Activated CD4-positive, alpha-beta memory T cell treated with anti-CD3 and anti-CD28 coated beads for 36 hours (primary cell): ENCODE results near the gene TMEM11. TPM values are rescaled to one million over a fixed set of nuclear protein-coding genes. Genes with fewer than 3 reads are reported as not detected.
"Not testable (repeated sequence)": the region's sequence is repeated elsewhere in the genome, so short reads cannot be mapped to it uniquely, and the experiment has no call there.

Experiments used
- CTCF ChIA-PET: fragments of 350-600 bp; sonication (Branson Sonifier 250); formaldehyde crosslinking; loops from one replicate; lab custom pipeline; 2021; ENCODE audit warnings: antibody characterized with exemption, inconsistent platforms; lab: Charles Lee
- POLR2A ChIA-PET: fragments of 350-600 bp; sonication (Branson Sonifier 250); formaldehyde crosslinking; loops from one replicate; lab custom pipeline; 2021; ENCODE audit warnings: antibody characterized with exemption; lab: Charles Lee
- DNase-seq: peaks from one replicate; pipeline ENCODE4 v3.0.0-alpha.2; 2020
- H3K27ac Mint-ChIP-seq: one replicate; pipeline ENCODE4 v1.8.0; 2021; ENCODE audit warnings: mixed read lengths
- H3K27me3 Mint-ChIP-seq: one replicate; pipeline ENCODE4 v1.8.0; 2021; ENCODE audit warnings: mixed read lengths
- H3K36me3 Mint-ChIP-seq: one replicate; pipeline ENCODE4 v1.8.0; 2021; ENCODE audit warnings: mixed read lengths
- H3K4me1 Mint-ChIP-seq: one replicate; pipeline ENCODE4 v1.8.0; 2021; ENCODE audit warnings: low read depth, mixed read lengths
- H3K4me3 Mint-ChIP-seq: one replicate; pipeline ENCODE4 v1.8.0; 2021; ENCODE audit warnings: mild to moderate bottlenecking, mixed read lengths
- H3K9me3 Mint-ChIP-seq: one replicate; pipeline ENCODE4 v1.8.0; 2021; ENCODE audit warnings: mixed read lengths
- intact Hi-C: fragments of 100-400 bp; cut with micrococcal nuclease; formaldehyde crosslinking; loops from one replicate; pipeline ENCODE4 v1.15.1; 2023
- total RNA-seq, 2 experiments: library from RNA; stranded (reverse); gene quantifications; one replicate each; pipeline ENCODE4 v1.2.3, GENCODE V29; 2021

TMEM11 gene
- total RNA-seq, 2 experiments from 2014 or later: 24.0 to 27.2 TPM

DNA sequence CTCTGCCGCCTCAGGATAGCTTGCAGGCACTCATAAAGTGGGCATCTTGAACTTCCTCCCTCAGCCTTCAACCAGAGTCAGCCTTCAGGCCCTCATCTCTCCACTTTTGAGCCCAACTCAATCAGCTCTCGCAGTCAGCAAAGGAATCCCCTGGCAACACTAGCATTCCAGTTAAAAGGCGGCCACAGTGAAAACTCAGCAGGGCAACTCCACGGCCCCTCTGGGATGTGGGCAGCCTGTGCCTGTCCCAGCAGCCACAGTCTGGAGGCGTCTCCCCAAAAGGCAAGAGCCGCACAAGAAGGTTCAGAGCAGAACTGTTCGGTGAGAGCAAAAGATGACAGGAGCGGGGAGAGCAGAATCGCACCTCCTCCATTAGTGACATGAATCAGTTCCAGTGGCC is 9.0 kb downstream of the TMEM11 start:
- Mint-ChIP-seq H3K27ac (no peak overlapping the region), H3K9me3 (no peaks in the 10 kb centered on the region), H3K27me3 (no peaks in the 10 kb centered on the region), H3K36me3 (peaks cover 6% of the 10 kb centered on the region), H3K4me3 (no peak overlapping the region), H3K4me1 (peaks cover 13% of the 10 kb centered on the region)
- no peak for DNase-seq
- ChIA-PET POLR2A (no interaction called here), CTCF (no interaction called here)
- intact Hi-C loops: no loop called here

DNA sequence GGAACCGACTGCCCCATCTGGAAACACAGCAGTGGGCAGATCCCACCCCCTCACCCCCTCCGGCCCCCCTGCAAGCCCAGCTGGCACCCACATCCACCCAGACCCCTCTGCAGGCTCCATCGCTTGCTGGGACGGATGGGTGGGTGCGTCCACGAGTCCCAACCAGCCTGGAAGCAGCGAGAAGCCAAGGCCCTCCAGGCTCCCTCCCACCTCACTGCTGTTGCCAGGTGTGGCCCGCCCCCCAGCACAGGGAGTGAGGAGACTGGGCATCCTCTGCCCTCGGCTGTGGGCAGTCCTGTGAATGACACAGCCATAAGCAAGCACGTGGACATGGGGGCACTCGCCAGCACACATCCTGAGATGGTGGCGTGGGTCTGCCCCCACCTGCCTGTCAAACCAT is 11.4 kb downstream of the TMEM11 start:
- ChIA-PET CTCF (no interaction called here), POLR2A (no interaction called here)
- Mint-ChIP-seq H3K9me3 (no peaks in the 10 kb centered on the region), H3K27me3 (no peaks in the 10 kb centered on the region), H3K4me1 (peaks cover 11% of the 10 kb centered on the region), H3K36me3 (peaks cover 13% of the 10 kb centered on the region), H3K4me3 (no peak overlapping the region), H3K27ac (no peak overlapping the region)
- intact Hi-C loops: no loop called here
- no peak for DNase-seq

DNA sequence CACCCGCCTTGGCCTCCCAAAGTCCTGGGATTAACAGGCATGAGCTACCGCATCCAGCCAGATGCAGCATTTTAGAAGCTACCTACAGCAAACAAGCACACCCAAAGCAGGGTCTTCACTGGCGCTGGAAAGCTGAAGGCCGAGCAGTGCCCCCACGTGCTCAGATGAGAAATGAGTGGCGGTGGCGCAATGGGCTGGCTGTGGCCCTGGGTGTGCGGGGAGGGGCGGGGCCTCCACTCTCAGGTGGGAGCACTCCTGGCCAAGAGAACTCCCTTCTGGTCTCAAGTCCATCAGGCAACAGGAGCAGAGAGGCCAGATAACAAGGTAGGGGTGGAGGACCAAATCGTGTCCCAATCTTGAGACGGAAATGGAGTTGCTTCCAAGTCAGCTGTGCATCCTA is 12.1 kb downstream of the TMEM11 start:
- CTCF ChIA-PET: no interaction called here
- POLR2A ChIA-PET: no interaction called here

DNA sequence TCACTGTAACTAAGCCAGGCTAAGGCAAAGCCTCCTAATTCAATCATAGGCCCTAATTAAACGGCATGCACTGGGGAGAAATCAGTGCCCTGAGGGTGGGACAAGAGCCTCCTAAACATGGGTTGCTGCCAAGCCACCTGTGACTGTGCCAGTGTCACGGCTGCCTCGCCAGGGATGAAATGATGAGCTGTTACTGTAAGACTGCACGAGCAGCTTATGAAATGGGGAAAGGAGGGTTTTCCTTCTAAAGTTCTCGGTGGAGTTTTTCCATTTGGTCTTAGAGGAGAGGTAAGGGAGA is 12.7 kb downstream of the TMEM11 start:
- Mint-ChIP-seq H3K4me1 (peaks cover 11% of the 10 kb centered on the region), H3K27ac (no peak overlapping the region), H3K36me3 (peaks cover 20% of the 10 kb centered on the region), H3K9me3 (no peaks in the 10 kb centered on the region), H3K27me3 (no peaks in the 10 kb centered on the region), H3K4me3 (no peak overlapping the region)
- ChIA-PET POLR2A (no interaction called here), CTCF (no interaction called here)
- DNase-seq: no peak
- intact Hi-C loops: no loop called here

More for the DNA sequence above, 12.1 kb downstream of the TMEM11 start:
- no peak for DNase-seq
- intact Hi-C loops: no loop called here
- no peak overlapping the region for H3K4me3 Mint-ChIP-seq
- H3K36me3 Mint-ChIP-seq: peaks cover 18% of the 10 kb centered on the region
- peaks cover 11% of the 10 kb centered on the region for H3K4me1 Mint-ChIP-seq
- no peaks in the 10 kb centered on the region for H3K9me3 Mint-ChIP-seq
- H3K27me3 Mint-ChIP-seq: no peaks in the 10 kb centered on the region
- H3K27ac Mint-ChIP-seq: no peak overlapping the region

DNA sequence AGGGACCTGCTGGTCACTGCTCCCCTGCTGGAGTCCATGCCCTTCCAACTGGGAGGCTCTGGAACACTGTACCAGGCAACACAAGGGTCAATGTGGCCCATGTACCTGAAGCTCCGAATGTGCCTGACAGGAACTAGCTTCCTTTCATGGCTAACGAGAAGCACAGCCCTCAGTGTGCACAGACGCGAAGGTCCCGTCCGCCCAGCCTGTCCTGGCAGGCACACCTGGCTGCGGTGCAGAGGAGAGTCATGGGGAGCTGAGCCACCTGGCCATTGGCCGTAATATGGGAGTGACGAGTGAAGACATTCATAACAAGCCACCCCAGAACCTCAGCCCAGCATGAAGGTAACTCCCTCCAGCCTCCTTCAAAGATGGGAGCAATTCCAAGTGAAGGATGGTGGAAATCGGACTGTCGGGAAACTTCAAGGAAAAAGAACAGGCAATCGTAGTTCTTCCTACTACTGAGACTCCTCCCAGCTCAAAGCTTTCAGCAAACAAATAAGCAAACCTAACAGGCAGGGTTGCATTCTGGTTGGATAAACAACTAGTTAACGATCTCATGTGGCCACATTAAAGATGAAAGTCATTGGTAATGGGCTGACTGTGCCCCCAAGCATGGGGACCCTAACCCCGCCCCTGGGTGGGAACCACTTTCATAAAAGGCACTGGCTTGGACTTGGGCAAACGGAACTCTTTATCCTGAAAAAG is 13.2 kb downstream of the TMEM11 start:
- Mint-ChIP-seq H3K9me3 (no peaks in the 10 kb centered on the region), H3K36me3 (peaks cover 20% of the 10 kb centered on the region)
- POLR2A ChIA-PET: no interaction called here

DNA sequence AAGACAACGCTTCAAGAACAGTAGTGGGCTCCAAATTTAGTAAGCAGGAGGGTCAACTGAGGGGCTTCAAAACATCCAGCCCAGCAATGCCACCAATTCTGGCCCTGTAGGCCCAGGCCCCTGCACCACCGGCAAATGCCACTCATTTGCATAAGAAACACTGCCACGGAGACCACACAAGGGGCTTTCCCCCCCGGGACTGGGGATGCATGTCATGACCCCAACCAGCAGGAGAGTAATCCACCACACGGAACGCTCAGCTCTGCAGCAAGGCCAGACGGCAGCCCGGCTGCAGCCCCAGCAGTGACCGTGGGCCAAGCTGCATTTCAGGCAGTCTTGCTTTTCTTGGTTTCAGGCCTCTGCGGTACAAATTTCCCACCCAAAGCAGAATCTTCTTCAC is 14.1 kb downstream of the TMEM11 start:
- POLR2A ChIA-PET: no interaction called here
- Mint-ChIP-seq H3K4me3 (no peak overlapping the region), H3K27ac (no peak overlapping the region), H3K4me1 (peaks cover 8% of the 10 kb centered on the region), H3K36me3 (peaks cover 20% of the 10 kb centered on the region), H3K9me3 (no peaks in the 10 kb centered on the region), H3K27me3 (no peaks in the 10 kb centered on the region)
- no peak for DNase-seq
- intact Hi-C loops: no loop called here
- CTCF ChIA-PET: no interaction called here

More for the DNA sequence above, 13.2 kb downstream of the TMEM11 start:
- intact Hi-C loops: no loop called here
- Mint-ChIP-seq H3K27ac (no peak overlapping the region), H3K4me1 (peaks cover 11% of the 10 kb centered on the region), H3K27me3 (no peaks in the 10 kb centered on the region), H3K4me3 (no peak overlapping the region)
- DNase-seq: no peak
- CTCF ChIA-PET: no interaction called here

DNA sequence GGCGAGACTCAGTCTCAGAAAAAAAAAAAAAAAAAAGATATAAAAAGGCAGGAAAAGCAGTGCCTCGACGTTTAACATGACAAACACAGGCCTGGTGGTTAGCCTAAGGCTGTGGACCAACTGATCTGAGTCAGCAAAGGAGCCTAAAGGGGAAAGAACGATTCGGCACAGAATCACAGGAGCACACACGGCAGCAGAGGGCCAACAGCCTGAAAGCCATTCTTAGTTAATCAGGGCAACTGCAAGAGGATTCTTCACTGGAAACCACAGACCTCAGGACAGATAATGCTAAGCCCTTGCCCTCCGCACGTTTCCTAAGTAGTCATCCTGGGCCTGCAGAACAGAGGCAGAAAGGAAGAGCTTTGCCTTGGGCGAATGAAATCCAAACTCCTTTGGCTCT is 14.7 kb downstream of the TMEM11 start:
- POLR2A ChIA-PET: no interaction called here
- no peak overlapping the region for H3K4me3 Mint-ChIP-seq
- H3K9me3 Mint-ChIP-seq: no peaks in the 10 kb centered on the region
- intact Hi-C loops: no loop called here
- CTCF ChIA-PET: no interaction called here
- peaks cover 20% of the 10 kb centered on the region for H3K36me3 Mint-ChIP-seq
- no peak for DNase-seq
- H3K4me1 Mint-ChIP-seq: peaks cover 8% of the 10 kb centered on the region
- H3K27me3 Mint-ChIP-seq: no peaks in the 10 kb centered on the region
- H3K27ac Mint-ChIP-seq: no peak overlapping the region

DNA sequence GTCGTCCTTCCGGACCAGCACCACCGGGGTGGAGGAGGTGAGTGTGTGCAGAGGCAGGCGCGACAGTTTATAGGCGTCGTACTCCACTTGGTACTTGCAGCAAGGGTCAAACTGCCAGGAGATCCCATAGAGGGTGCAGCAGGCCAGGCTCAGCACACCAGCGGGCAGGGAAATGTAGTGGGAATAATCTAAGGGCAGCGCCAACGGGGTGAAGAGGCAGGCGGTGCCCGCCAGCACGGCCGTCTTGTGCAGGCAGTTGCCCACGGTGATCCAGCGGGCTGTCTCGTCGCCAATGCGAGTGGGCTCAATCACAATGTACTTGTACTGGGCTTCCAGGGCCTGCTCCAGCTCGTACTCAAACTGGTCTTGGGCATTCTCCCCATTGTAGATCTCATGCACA is 15.6 kb downstream of the TMEM11 start:
- ChIA-PET CTCF (no interaction called here), POLR2A (no interaction called here)
- H3K9me3 Mint-ChIP-seq: no peaks in the 10 kb centered on the region
- H3K4me1 Mint-ChIP-seq: peaks cover 8% of the 10 kb centered on the region
- intact Hi-C loops: no loop called here
- no peak overlapping the region for H3K4me3 Mint-ChIP-seq
- H3K27ac Mint-ChIP-seq: no peak overlapping the region
- no peaks in the 10 kb centered on the region for H3K27me3 Mint-ChIP-seq
- no peak for DNase-seq
- H3K36me3 Mint-ChIP-seq: peaks cover 22% of the 10 kb centered on the region

DNA sequence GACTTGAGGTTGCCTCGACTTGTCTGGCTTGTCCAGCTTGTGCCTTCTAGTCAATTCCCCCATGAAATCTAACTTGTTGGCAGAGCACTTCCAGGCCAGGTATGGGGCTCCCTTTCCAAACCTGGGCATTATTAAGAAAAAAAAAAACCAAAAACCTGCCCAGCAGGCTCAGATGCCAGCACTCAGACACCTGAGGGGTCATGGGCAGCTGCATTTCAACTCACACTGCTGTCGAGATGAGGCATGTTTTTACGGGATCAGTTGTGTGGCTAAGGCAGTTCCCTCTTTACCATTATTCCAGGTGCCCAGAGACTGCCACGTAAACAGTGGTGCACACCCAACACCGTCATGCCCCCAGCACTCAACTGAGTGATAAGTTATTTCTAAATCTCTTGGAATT is 17.8 kb downstream of the TMEM11 start:
- no peaks in the 10 kb centered on the region for H3K9me3 Mint-ChIP-seq
- H3K27me3 Mint-ChIP-seq: no peaks in the 10 kb centered on the region
- ChIA-PET CTCF (no interaction called here), POLR2A (no interaction called here)
- no peak for DNase-seq
- H3K4me3 Mint-ChIP-seq: no peak overlapping the region
- H3K4me1 Mint-ChIP-seq: peaks cover 13% of the 10 kb centered on the region
- H3K36me3 Mint-ChIP-seq: peaks cover 22% of the 10 kb centered on the region
- intact Hi-C loops: no loop called here
- no peak overlapping the region for H3K27ac Mint-ChIP-seq

DNA sequence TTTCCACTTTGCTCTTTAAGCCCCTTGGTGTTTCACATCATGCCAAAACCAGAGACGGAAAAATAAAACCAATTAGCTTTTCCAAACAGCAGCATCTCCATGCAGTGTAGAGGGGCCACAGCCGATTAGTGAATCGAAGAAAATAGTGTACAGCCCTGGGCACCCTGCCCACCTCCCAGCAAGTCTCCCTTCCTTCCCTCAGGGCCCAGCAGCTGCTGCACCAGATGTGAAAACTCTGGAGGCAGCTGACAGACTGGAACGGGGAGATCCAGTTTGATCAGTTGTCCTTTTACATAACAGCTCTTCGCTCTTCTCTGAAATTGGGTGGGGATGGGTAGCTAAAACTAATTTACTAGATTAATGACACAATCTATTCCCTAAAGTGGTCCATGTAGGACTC is 19.3 kb downstream of the TMEM11 start:
- H3K4me3 Mint-ChIP-seq: no peak overlapping the region
- intact Hi-C loops: no loop called here
- H3K27ac Mint-ChIP-seq: no peak overlapping the region
- ChIA-PET CTCF (interaction anchor here (1.1 to 1.5 kb wide), 2 partner anchors 75 kb away, joined by 3 read pairs; no protein-coding TSS in a partner anchor), POLR2A (interaction anchor here (0.6 kb wide), 1 partner anchor 9 kb away, joined by 4 read pairs; no protein-coding TSS in a partner anchor)
- H3K9me3 Mint-ChIP-seq: no peaks in the 10 kb centered on the region
- H3K27me3 Mint-ChIP-seq: no peaks in the 10 kb centered on the region
- H3K36me3 Mint-ChIP-seq: peaks cover 23% of the 10 kb centered on the region
- DNase-seq: no peak
- H3K4me1 Mint-ChIP-seq: peaks cover 7% of the 10 kb centered on the region

DNA sequence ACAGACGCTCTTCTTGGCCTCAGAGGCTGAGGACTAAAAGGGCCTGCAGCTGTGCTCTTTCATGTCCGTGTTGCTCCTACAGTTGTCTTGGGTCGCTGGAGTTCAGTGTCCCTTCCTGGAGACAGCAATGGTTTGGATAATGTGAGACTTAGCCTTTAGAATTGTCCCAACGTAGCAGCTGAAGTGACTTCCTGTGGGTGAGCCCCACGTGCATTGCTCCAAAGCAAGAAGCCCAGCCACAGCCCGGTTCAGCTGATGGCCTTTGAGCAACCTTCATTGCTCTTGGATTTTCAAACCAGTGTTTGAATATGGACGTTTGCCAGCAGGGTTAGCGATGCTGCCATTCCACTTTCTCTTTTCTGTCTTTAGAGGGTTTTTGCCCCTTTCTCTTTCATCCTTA is 19.7 kb downstream of the TMEM11 start:
- peaks cover 24% of the 10 kb centered on the region for H3K36me3 Mint-ChIP-seq
- ChIA-PET CTCF (interaction anchor here (0.6 to 1.5 kb wide), 2 partner anchors 75 to 138 kb away, joined by 3 read pairs; no protein-coding TSS in a partner anchor), POLR2A (no interaction called here)
- DNase-seq: no peak
- no peaks in the 10 kb centered on the region for H3K9me3 Mint-ChIP-seq
- H3K4me1 Mint-ChIP-seq: peaks cover 6% of the 10 kb centered on the region
- no peak overlapping the region for H3K4me3 Mint-ChIP-seq
- no peaks in the 10 kb centered on the region for H3K27me3 Mint-ChIP-seq
- no peak overlapping the region for H3K27ac Mint-ChIP-seq
- intact Hi-C loops: no loop called here

DNA sequence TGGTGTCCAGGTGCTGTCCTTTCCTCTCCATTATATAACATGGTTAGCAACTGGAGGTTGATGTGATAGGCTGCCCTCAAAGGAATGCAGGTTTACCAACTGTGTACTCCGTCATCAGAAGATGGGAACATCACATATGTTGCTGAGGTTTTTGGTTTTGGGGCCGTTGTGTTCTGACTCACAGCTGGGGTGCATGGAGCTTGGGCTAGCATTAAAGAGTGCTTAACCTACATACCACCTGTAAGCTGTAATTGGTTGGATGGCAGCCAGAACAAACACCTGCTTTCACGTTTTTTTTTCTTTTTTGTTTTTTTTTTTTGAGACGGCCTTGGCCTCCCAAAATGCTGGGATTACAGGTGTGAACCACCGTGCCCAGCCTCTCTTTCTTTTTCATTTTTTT is 20.9 kb downstream of the TMEM11 start:
- Mint-ChIP-seq H3K36me3 (peaks cover 19% of the 10 kb centered on the region), H3K27ac (no peak overlapping the region), H3K4me1 (peaks cover 6% of the 10 kb centered on the region), H3K27me3 (no peaks in the 10 kb centered on the region), H3K4me3 (no peak overlapping the region), H3K9me3 (no peaks in the 10 kb centered on the region)
- no peak for DNase-seq
- CTCF ChIA-PET: interaction anchor here (1.5 kb wide), 1 partner anchor 74 kb away, joined by 3 read pairs; no protein-coding TSS in a partner anchor
- intact Hi-C loops: no loop called here
- POLR2A ChIA-PET: no interaction called here

DNA sequence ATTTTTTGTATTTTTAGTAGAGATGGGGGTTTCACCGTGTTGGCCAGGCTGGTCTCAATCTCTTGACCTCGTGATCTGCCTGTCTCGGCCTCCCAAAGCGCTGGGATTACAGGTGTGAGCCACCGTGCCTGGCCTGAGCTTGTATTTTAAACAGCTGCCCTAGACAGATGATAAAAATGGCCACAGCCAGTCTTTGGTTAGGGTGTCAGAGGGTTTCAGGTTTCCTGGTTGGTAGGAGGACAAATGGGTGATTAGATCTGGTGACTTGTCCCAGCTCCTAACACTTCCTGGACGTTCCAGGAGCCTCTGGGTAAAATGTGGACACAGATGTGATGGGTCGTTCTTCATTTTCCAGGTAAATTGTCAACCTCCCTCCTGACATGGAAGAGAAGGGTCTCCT is 21.5 kb downstream of the TMEM11 start:
- H3K4me1 Mint-ChIP-seq, H3K27ac Mint-ChIP-seq, DNase-seq, intact Hi-C loops, H3K27me3 Mint-ChIP-seq, POLR2A ChIA-PET, CTCF ChIA-PET, H3K9me3 Mint-ChIP-seq, H3K4me3 Mint-ChIP-seq: not testable (repeated sequence)
- peaks cover 13% of the 10 kb centered on the region for H3K36me3 Mint-ChIP-seq
